RWPE2 (cell line): ENCODE data around the gene TULP4.
A peak's percentile ranks its signal among the peaks of the same experiment; 100 is the strongest.

Experiments used
- ATAC-seq: fragments of 200-7000 bp; cut with Tn5 transposase; 3 replicates; pipeline ENCODE4 v1.9.1; 2021; ENCODE audit warnings: low read depth
- DNase-seq: peaks from one replicate; pipeline ENCODE4 v3.0.0-alpha.2; 2020; ENCODE audit warnings: low spot score
- H3K27ac ChIP-seq: fragments of 450-650 bp; 2 replicates; pipeline ENCODE4 v1.5.1; 2017; ENCODE audit warnings: mild to moderate bottlenecking; ENCODE audit not compliant: poor library complexity, severe bottlenecking
- H3K27me3 ChIP-seq: fragments of 250-450 bp; sonication (Bioruptor Pico); 2 replicates; pipeline ENCODE4 v1.5.1; 2021; ENCODE audit warnings: mild to moderate bottlenecking, moderate library complexity; ENCODE audit not compliant: insufficient read depth, poor library complexity, severe bottlenecking
- H3K36me3 ChIP-seq: fragments of 250-450 bp; sonication (Bioruptor Pico); 2 replicates; pipeline ENCODE4 v1.5.1; 2020; ENCODE audit warnings: low read depth, mild to moderate bottlenecking, moderate library complexity
- H3K4me1 ChIP-seq: fragments of 250-450 bp; sonication (Bioruptor Pico); 2 replicates; pipeline ENCODE4 v1.5.1; 2021; ENCODE audit warnings: mild to moderate bottlenecking, moderate library complexity; ENCODE audit not compliant: insufficient read depth, poor library complexity, severe bottlenecking
- H3K4me3 ChIP-seq: fragments of 250-450 bp; sonication (Bioruptor Pico); 2 replicates; pipeline ENCODE4 v1.5.1; 2021; ENCODE audit warnings: mild to moderate bottlenecking, moderate library complexity; ENCODE audit not compliant: severe bottlenecking
- H3K9me3 ChIP-seq: fragments of 250-450 bp; sonication (Bioruptor Pico); 2 replicates; pipeline ENCODE4 v1.5.1; 2021; ENCODE audit warnings: mild to moderate bottlenecking, moderate library complexity; ENCODE audit not compliant: severe bottlenecking
- TF ChIP-seq, protein P1 (sequence below): fragments of 450-650 bp; IDR thresholded peaks from one replicate; pipeline ENCODE4 v1.5.1; 2017; ENCODE audit warnings: mild to moderate bottlenecking, moderate library complexity; ENCODE audit not compliant: poor library complexity, severe bottlenecking

Gene TULP4

DNA sequence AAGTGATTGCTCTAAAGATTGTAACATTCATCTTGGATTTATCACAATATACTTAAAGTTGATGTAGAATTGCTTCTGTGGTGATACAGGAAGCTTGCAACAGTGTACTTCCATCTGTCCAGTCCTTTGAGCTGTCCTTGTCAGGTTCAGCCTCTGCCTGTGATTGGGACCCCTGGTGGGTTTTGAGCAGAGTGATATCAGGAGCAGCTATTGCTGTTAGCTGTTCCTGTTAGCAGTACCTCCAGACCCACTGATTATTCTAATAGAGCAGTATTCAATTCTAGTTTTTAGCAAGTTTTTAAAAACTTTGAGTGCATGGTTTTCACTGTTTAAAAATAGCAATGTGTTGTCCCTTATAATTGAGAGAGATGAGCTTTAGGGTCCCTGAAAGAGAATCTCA lies 48.8 kb downstream of the TULP4 start:
- TF ChIP-seq, protein P1, sequence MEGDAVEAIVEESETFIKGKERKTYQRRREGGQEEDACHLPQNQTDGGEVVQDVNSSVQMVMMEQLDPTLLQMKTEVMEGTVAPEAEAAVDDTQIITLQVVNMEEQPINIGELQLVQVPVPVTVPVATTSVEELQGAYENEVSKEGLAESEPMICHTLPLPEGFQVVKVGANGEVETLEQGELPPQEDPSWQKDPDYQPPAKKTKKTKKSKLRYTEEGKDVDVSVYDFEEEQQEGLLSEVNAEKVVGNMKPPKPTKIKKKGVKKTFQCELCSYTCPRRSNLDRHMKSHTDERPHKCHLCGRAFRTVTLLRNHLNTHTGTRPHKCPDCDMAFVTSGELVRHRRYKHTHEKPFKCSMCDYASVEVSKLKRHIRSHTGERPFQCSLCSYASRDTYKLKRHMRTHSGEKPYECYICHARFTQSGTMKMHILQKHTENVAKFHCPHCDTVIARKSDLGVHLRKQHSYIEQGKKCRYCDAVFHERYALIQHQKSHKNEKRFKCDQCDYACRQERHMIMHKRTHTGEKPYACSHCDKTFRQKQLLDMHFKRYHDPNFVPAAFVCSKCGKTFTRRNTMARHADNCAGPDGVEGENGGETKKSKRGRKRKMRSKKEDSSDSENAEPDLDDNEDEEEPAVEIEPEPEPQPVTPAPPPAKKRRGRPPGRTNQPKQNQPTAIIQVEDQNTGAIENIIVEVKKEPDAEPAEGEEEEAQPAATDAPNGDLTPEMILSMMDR: no peak
- H3K27ac ChIP-seq: no peak overlapping the region
- no peaks in the 10 kb centered on the region for H3K9me3 ChIP-seq
- no peaks in the 10 kb centered on the region for H3K36me3 ChIP-seq
- H3K4me3 ChIP-seq: no peak overlapping the region
- H3K27me3 ChIP-seq: no peaks in the 10 kb centered on the region
- no peak for DNase-seq
- peaks cover 17% of the 10 kb centered on the region for H3K4me1 ChIP-seq
- ATAC-seq: no peak

DNA sequence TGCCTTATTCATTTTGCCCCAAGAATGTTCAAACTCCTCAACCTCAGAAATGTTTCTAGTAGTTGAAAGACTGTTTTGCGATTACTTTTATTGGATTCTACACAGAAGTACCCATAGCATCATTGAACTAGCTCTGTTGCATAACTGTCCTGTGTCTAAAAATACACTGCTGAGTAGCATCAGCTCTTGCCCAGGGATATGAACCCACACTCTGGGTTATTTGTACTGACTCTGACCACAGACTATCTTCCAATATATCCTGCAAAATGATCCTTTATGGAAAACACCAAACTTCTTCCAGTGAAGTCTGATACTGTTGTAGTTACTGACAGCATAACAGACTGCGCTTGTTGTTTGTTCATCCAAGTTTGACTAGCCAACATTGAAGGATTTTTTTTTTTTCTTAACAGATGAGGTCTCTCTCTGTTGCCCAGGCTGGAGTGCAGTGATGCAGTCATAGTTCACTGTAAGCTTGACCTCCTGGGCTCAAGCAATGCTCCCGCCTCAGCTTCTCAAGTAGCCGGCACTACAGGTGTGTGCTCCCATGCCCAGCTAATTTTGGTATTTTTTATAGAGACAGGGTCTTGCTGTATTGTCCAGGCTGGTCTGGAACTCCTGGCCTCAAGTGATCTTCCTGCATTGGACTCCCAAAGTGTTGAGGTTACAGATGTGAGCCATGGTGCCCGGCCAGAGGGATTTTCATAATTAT lies 49.9 kb downstream of the TULP4 start:
- TF ChIP-seq, protein P1: no peak
- no peak overlapping the region for H3K4me3 ChIP-seq
- no peaks in the 10 kb centered on the region for H3K36me3 ChIP-seq
- no peak for ATAC-seq
- no peaks in the 10 kb centered on the region for H3K9me3 ChIP-seq
- peaks cover 7% of the 10 kb centered on the region for H3K4me1 ChIP-seq
- no peaks in the 10 kb centered on the region for H3K27me3 ChIP-seq
- DNase-seq: no peak
- no peak overlapping the region for H3K27ac ChIP-seq

DNA sequence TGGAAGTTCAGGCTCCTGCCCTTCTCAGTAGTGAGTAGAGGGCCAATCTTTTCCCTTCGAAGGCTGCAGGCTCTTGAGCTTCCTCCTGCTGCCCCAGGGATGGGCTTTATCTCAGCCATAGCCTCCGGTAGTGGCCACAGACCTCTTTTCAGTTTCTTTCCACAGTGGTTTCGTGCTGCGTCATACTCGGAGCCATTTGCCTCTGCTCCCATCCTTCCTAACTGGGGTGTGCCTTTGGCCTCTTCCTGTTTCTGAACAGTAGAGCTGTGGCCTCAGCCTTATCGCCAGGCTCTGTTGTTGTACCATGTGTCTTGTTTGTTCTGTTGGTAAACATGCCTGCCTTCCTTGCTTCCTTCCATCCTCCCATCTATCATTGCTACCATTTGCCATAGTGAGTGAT lies 54.1 kb downstream of the TULP4 start:
- Histone ChIP-seq H3K36me3 (no peaks in the 10 kb centered on the region), H3K4me3 (no peak overlapping the region), H3K9me3 (no peaks in the 10 kb centered on the region), H3K4me1 (no peaks in the 10 kb centered on the region), H3K27ac (no peak overlapping the region), H3K27me3 (no peaks in the 10 kb centered on the region)
- no peak for DNase-seq
- TF ChIP-seq, protein P1: no peak
- ATAC-seq: no peak

DNA sequence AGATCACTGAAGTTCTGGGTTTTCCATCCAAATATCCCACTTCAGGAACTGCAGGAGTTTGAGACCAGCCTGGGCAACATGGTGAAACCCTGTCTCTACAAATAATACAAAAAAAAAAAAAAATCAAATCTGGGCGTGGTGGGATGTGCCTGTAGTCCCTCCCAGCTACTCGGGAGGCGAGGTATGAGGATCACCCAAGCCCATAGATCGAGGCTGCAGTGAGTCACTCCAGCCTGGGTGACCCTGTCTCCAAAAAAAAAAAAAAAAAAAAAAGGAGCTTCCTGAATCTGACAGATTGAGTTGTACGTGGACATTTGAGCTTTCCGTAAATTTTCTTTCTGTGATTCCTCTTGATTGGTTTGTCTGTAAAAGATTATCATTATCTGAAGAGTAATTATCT lies 55.6 kb downstream of the TULP4 start:
- Histone ChIP-seq H3K27ac (no peak overlapping the region), H3K36me3 (no peaks in the 10 kb centered on the region), H3K27me3 (no peaks in the 10 kb centered on the region), H3K9me3 (no peaks in the 10 kb centered on the region), H3K4me1 (peaks cover 6% of the 10 kb centered on the region), H3K4me3 (no peak overlapping the region)
- DNase-seq (no peak), ATAC-seq (peak; percentile 72)
- TF ChIP-seq, protein P1: no peak

DNA sequence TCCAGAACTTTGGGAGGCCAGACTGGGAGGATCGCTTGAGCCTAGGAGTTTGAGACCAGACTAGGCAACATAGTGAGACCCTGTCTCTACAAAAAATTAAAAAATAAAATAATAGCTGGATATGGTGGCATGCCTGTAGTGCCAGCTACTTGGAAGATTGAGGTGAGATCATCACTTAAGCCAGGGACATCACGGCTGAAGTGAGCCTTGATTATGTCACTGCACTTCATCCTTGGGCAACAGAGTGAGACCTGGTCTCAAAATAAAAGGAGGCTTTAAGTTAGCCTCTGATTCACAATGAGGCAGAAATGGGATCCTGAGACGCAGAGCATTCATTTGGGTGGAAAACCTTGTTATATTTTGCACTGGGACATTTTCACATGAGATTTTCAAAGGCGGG lies 57.0 kb downstream of the TULP4 start:
- ATAC-seq (no peak), DNase-seq (no peak)
- Histone ChIP-seq H3K36me3 (no peaks in the 10 kb centered on the region), H3K27ac (no peak overlapping the region), H3K4me1 (peaks cover 11% of the 10 kb centered on the region), H3K9me3 (no peaks in the 10 kb centered on the region), H3K4me3 (no peak overlapping the region), H3K27me3 (no peaks in the 10 kb centered on the region)
- TF ChIP-seq, protein P1: no peak
